GM18870 (cell line): Measurements from ENCODE around the gene SLC22A13.

Experiments used
- ATAC-seq: cut with Tn5 transposase; IDR thresholded peaks from one replicate; pipeline ENCODE4 v1.9.1; 2021; ENCODE audit warnings: moderate library complexity; ENCODE audit not compliant: unreplicated experiment

Gene SLC22A13

DNA sequence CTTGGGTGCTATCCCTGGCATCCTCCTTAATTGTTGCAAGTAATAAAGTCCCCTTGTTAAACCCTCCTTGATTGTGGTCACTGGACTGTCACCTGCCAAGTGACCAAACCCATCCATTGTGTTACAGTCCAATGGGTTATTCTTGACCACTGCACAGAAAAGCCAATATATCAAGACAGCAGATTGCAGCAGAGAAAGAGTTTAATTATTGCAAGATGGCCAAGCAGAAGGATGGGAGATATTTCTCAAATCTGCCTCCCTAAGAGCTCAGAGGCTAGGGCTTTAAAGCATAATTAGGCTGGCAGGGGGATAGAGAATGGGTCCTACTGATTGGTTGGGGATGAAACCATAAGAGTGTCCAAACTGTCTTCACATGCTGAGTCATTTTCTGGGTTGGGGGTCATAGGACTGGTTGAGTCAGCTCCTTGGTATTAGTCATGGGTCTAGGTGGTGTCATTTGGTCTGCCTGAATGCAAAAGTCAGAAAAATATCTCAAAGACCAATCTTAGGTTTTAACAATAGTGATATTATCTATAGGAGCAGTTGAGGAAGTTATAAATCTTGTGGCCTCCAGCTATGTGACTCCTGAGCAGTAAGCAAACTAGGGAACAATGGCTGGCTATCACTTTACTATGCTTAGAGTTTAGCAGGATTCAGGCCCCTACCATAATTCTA lies 61.9 kb downstream of the SLC22A13 start:
- ATAC-seq = no peak
